ENCODE data around the gene ABRACL.
"Not testable (repeated sequence)": the region's sequence is repeated elsewhere in the genome, so short reads cannot be mapped to it uniquely, and the experiment has no call there.

The ABRACL gene

DNA sequence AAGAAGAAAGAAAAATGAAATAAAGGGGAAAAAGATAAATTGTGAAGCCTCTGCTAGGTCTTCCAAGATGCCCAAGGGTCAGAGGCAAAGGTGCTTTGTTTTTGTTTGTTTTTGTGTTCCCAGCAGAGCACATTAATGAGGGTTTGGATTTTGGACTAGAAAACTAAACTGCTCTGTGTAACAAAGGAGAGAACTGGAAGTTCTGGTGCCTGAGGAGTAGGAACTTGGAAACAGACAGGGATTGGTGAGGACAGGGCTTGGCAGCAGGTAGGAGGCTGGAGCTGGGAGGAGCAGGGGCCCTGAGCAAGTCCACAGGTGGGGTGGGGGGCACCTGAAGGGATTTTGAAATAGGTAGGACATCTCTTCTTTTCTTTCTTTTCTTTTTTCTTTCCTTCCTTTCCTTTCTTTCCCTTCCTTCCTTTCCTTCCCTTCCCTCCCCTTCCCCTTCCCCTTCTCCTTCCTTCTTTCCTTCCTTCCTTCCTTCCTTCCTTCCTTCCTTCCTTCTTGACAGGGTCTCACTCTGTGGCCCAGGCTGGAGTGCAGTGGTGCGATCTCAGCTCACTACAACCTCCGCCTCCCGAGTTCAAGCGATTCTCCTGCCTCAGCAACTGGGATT, 15.3 kb upstream of the ABRACL start:
- no peak for DNase-seq

DNA sequence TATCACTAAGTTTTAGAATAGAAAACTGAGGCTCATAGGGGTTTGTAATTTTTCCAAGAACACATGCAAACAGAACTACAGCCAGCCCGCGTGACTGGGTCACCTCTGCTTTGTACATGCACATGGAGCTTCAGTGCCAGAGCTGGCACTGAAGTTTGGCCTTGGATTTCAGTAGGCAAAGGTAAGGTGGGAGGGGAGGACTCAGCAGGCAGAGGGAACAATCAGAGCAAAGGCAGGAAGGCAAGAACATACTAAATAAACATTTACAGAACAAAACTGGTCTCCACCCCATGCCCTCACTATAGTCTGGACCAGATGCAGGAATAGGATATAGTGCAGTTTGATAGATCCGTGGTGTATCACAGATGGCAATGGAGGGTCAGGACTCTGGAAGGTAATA, 13.6 kb upstream of the ABRACL start:
- no peak for DNase-seq

DNA sequence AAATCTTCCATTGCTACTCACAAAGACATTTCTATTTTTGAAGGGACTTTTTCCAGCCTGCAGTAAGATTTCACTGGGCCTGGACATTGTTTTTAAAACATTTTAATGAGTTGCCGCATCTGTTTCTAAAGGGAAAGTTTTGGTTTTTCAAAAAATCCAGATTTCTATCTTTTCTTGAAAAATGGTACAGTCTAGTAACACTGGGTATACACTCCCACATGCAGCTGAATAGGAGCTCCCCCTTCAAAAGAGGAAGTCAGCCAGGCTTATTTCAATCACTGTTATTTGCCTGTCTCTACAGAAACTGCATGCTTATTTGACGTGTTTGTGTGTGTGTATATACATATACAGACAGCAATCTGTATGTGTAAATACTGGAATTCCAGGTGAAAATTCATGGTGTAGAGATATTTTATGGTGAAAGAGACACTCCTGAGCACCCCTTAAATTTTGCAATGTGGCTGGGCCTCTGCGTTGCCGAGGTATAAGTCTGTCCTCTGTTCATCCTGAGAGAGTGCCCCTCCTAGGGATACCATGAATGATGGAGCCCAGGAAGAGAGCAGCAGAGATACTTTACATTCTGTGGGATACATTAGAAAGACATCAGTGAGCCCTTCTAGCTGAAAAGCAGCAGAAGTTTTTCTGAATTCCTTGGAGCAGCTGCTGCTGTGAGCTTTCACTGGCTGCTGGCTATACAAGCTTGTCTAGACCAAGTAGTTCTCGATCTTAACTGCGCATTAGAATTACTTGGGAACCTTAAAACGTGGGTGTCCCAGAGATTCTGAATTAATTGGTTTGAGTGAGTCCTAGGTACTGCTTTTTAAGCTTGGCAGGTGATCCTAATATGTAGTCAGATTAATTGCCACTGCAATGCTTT, 12.0 kb upstream of the ABRACL start:
- DNase-seq, result peak; percentile 36

DNA sequence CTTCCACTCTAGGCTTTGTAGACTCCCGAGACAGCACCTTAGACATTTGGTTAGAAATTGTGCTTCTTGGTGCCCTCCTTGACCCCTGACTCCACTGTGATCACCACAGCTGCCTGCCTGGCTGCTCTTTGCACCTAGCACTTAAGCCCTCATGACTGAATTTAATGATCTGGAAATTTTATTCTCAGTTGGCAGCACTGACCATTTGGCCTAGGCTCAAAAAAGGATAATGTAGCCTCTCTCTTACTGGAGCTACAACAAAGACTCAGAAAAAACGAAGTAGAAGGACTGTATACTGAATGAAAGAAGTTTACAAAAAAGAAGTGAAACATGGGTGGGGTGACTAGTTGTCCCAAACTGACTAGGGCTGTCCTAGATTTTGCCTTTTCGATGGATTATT, 11.3 kb upstream of the ABRACL start:
- no peak for DNase-seq

DNA sequence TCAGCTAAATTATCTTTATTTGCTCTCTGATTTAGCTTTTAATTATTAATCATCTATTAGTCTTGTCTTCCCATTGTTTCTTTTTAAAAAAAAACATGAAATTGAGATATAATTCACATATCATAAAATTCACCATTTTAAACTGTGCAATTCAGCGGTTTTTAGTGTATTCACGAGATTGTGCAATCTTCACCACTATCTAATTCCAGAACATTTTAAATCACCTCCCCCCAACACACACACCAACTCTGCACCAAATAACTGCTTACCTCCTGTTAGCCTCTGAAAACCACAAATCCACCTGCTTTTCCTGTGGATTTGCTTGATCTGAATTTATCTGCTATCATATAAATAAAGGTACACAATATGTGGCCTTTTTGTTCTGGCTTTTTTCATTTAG, 8.8 kb upstream of the ABRACL start:
- no peak for DNase-seq

DNA sequence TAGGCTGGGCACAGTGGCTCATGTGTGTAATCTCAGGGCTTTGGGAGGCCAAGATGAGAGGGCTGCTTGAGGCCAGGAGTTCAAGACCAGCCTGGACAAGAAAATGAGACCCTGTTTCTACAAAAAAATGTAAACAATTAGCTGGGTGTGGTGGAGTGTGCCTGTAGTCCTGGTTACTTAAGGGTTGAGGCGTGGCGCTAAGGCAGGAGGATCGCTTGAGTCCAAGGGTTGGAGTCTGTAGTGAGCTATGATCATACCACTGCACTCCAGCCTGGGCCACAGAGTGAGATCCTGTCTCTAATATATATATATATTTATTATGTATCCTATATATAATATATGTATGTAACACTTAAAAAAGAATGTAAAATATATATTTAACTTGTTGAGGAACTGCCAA, 7.9 kb upstream of the ABRACL start:
- DNase-seq, result no peak

DNA sequence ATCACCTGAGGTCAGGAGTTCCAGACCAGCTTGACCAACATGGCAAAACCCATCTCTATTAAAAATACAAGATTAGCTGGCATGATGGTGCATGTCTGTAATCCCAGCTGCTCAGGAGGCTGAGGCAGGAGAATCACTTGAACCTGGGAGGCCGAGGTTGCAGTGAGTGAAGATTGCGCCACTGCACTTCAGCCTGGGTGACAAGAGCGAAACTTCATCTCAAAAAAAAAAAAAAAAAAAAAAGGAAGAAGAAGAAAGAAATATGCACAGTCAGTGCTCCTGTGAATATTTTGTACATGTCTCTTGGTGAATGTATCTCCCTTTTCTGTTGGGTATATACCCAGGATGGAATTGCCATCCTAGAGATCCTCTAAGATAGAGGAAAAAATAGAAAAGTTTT, 3.1 kb upstream of the ABRACL start:
- not testable (repeated sequence) for DNase-seq

DNA sequence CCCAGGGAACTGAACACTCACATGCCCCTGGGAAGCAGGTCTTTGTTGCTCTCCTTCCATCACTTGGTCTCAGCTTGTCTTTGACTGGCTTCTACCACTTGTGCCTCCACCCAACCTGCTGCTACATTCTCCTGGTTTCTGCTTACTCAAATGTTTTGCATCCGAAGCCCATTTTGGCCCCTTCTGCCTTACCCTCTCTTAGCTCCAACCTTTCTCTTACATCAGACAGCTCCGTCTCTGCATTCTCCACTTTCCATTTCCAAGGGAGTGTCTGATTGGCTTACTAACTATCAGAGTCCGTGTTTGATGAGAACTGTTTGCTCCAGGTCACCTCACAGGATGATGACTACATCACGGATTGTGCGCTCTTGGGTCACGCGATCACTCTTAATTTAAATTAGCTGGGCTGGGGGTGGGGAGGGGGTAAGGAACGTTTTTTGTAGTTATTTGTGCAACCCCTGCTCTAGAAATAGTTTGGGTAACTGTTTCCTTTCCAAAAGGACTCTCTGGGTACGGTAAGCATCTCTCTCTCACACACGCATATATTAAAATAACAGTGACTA, 844 bp upstream of the ABRACL start:
- peak; percentile 16 for DNase-seq

DNA sequence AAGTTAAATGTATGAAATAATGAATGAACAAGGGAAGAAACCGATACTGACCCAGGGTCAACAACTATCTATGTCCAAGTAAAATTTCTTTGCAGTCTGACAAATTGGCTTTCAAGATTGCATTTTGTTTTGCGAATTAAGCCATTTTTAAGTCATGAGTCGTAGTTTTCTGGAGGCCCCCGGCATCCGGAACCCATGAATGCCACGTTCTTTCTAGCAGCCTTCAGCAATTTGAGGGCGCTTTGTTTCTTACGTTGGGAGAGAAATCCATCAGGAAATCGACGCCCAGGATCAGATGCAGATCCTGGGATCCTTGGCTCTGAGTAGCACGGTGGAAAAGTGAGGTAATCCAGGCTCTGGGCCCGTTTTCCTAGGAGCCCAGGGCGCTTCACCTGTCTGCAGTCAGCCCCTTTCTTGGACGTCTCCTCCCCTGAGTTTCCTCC, 309 bp upstream of the ABRACL start:
- DNase-seq, result no peak

DNA sequence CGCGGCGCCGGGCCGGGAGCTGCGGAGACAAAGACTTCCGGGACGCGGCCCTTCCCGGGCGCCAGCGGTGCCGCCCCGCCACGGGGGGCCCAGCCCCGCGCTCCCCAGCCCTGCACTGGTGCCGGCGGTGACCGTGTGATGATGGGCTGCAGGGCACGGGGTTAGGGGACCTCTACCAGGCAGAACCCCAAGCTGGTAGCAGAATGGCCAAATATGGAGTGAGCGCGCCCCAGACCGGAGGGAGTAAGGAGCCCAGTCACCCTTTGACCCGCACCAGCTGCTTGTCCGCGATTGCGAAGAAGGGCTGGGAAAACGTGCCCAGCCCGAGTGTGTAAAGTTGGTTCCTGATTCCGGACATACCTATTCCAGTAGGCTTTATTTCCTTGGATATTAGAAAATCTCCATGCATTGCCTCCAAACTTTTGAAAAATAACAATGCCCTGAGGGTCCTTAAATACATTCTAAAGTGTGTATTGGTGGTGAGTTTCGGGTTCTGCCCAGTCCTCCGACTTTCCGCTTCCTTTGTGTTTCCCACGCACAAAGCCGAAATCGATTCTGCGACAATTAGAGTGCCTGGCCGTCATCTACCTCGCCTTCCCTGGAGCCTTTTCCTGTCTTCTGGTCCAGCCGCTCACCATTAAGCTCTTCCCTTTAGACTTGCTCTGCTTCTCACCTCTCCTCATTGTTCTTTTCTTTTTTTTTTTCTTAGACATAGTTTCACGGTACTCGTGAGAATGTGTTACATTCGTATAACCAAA, 1.1 kb downstream of the ABRACL start:
- peak; percentile 26 for DNase-seq

DNA sequence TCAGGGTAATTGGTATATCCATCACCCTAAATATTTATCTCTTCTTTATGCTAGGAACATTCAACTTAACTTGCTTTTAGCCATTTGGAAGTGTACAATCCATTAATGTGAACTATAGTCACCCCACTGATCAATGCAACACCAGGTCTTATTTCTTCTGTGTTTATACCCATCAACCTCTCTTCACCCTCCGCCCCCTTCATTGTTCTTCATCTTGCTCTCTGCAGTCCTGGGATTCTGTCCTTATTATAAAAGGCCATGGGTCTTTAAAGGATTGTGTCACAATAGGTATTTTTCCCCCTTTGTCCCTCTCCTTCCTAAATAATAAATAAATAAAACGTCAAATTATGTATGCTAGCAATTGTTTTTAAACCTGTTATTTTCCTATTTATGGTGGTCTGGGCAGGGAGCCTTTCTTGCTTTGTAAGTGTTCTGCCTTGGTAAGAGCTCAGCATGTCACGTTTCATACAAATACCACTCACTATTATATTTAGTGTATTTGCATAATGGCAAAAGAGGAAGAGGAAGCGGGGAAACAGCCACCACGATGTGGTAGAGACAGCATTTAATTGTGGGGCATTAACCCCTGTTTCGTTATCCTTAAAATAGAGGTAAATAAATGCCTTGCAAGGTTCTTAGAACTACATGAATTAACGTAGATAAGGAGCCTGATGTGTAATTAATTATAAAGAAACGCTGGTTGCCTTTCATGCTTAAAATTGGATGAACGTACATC, 1.9 kb downstream of the ABRACL start:
- DNase-seq, result peak; percentile 66

DNA sequence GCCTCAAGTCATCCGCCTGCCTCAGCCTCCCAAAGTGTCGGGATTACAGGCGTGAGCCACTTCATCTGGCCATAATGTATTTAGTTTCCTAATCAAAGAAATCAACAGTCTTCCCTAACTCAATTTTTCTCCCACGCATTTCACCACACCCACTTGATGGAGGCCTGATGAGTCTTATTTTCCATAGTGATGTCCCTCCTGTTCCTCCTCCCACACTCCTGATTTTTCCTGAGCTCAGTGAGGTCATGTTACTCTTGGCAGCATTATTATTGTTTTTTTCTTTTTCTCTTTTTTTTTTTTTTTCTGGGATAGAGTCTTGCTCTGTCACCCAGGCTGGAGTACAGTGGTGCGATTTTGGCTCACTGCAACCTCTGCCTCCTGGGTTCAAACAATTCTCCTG, 8.9 kb downstream of the ABRACL start:
- DNase-seq, result no peak

DNA sequence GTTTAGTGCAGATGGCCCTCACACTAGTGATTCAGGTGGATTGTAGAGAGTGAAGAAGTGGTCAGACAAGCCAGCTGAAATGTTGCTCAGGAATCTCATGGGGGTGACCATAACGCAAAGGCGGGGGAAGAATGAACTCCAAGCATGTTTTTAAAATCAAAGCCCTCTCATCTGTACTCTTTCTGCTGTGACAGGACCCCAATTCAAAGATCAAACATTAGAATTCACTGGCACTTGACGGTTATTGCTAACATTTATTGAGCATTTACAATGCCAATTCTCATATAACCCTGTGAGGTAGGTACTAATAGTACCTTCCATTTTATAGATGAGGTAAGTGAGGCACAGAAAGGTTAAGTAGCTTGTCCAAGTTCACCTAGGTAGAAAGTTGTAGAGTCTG, 15.7 kb downstream of the ABRACL start:
- DNase-seq, result no peak

DNA sequence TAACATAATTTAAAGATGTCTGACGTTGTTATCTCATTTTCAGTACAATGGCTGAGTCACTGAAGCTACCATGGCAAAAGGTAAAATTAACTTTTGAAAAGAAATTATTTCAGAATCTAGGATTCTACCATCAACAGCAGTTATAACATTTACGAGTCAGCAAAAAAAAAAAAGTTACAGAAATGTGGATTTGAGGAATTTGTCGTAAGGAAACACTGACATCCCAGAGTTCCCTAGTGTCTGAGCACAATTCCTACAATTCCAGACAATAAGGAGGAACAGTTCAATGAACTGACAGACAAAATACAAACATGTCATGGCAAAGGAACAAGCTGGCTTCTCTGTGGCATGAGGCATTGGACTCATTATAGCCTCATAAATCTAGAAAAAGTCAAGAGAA, 19.1 kb downstream of the ABRACL start:
- no peak for DNase-seq

DNA sequence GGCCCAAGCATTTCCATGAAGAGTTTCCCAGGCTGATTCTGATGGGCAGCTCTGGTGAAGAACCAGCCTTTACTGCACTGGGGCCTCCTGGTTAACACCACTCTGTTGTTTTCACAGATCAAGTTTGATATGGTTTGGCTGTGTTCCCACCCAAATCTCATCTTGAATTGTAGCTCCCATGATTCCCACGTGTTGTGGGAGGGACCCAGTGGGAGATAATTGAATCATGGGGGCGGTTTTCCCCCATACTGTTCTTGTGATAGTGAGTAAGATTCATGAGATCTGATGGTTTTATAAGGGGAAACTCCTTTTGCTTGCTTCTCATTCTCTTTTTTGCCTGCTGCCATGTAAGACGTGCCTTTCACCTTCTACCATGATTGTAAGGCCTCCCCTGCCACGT, 20.4 kb downstream of the ABRACL start:
- DNase-seq, result not testable (repeated sequence)

DNA sequence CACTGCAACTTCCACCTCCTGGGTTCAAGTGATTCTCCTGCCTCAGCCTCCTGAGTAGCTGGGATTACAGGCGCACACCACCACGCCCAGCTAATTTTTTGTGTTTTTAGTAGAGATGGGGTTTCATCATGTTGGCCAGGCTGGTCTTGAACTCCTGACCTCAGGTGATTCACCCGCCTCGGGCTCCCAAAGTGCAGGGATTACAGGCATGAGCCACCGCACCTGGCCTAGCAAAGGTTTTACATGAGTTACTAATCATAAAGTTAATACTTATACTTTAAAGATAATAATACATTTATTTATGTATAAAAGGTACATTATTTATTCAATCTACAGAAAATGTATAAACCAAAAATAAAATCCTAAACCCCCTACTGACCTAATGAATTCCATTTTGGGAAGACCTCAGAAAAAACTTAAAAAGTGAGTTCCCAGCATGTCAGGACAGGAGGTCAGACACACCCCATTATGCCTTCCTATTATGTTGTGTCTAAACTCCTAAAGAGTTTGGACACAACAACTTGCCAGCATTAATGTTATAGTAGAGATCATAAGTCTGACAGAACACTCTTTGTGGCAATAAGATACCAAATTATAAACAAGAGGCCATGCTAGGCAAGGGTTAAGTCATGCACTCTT, 21.7 kb downstream of the ABRACL start:
- not testable (repeated sequence) for DNase-seq

DNA sequence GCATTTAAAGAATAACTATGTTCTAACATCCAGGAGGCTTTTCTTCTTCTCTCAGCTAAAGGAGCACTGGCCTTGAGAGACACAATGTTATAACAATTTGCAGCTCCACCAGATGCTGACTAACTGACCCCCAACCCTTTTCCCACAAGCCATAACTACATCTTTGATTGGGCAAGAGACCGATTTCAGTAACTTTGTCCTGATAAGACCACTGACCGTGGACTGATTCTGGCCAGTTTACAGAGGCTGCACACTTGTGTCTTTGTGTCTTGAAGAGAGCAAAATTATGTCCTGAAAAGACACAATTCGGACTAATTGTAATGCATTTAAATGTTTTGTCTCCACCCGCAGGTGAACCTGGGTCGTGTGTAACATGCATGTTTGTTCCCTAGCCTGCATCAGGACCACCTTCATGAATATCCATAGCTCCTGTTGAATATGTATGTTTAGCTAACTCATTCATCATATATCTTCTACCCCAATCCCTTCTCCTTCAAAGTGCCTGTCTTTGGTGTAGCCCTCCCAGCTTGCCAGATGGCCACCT, 22.3 kb downstream of the ABRACL start:
- DNase-seq, result no peak

DNA sequence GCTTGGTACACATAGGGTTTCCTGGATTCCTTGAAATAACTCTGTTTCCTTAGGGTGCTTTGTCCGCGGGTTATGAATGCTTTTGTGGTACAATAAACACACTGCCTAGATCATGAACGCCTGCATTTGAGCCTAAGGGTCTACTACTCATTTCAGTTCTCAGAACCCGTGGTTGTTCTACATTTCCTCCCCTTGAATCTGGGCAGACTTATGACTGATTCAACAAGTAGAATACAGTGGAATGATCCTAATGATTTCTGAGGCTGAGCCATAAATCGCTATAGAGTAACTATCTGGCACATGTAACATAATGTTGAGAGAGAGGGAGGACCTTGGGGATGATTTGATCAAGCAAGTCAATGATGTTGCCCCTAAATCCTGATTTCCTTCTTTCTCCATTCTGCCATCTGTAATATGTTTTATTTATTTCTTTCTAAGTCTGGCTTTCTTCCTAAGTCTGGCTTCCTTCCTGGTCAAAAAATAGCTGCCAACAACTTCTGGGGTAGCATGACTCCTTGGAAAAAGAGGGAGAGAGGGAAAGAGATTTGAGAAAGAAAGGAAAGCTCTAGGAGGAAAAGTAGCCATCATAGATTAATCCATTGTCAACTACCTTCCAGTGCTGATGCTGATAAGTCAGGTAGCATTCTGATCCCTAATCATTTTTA, 23.0 kb downstream of the ABRACL start:
- no peak for DNase-seq

DNA sequence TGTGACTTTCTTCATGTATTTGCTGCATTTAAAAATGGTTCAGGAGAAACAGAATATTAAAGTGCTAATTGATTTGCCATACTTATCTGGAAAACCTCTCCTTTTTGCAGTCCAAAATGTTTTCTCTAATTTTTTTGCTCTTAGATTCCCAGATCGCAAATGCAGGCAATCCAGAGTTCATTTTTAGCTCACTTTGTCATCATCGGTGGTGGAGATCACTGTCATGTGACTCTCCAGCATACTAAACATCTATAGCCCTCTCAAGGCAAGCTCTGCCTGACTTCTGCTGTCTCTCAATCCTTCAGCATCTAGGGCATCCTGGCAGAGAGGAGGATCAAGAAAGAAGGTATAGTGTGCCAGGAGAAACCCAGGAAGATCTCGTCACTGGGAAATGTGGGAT, 24.8 kb downstream of the ABRACL start:
- no peak for DNase-seq

DNA sequence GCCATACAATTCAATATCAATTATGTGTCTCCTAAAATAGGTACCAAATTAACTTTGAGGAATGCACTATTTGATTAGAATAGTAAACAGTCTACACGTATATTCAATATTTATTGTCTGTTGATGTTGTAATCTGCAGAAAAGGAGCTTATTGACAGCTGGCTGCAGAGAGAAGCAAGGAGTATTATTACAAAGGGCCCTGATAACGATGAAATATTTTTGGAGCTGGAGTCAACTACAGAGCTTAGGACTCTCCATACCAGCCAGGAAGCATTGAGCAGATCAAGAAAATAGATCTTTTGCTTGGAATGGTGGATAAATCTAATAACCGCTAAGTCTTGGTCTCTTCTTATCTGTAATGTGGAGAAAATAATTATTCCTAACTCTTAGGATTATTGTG, 25.5 kb downstream of the ABRACL start:
- DNase-seq, result no peak

DNA sequence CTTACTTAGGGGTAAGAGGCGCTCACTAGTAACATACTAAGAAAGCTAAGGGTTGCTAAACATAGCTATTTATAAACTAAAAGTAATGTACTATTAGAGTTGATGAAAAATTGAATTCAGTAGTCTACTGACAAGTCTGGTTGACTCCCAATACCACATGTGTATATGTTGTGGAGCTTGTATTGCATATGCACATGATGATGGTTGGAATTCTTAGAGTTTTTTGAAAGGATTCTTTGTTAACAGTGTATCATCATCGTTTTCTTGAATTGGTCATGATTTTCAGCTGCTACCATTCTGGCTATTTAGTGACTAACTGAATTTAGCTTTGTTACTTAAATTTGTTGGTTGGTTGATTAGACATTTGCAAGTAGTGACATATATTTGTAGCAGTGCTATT, 27.2 kb downstream of the ABRACL start:
- no peak for DNase-seq
